Transverse colon (tissue), 4 donors: ENCODE data around the gene APIP. TPM values are rescaled to one million over a fixed set of nuclear protein-coding genes. Genes with fewer than 3 reads are reported as not detected.

ENCODE experiments used
- DNase-seq: peaks from one replicate; pipeline ENCODE4 v3.0.0-alpha.2; 2019
- H3K27ac ChIP-seq, 4 donors: fragments of 200-600 bp; sonication (generic); 2 replicates each; pipeline ENCODE4 v1.5.1; 2016 to 2018; ENCODE audit warnings: inconsistent platforms in 4 of 4
- H3K27me3 ChIP-seq: fragments of 200-600 bp; sonication (generic); 2 replicates; pipeline ENCODE4 v1.5.1; 2017; ENCODE audit warnings: inconsistent platforms
- H3K36me3 ChIP-seq, 4 donors: fragments of 200-600 bp; sonication (generic); 2 replicates each; pipeline ENCODE4 v1.5.1; 2017 to 2019; ENCODE audit warnings: inconsistent platforms in 4 of 4
- H3K4me1 ChIP-seq, 4 donors: fragments of 200-600 bp; sonication (generic); 2 replicates each; pipeline ENCODE4 v1.5.1; 2017 to 2020; ENCODE audit warnings: inconsistent platforms in 4 of 4
- H3K4me3 ChIP-seq, 4 donors: fragments of 200-600 bp; sonication (generic); 1 replicate in 1 of 4; 2 replicates in 3 of 4; pipeline versions ENCODE4 v1.5.1 to v1.6.1; 2017 to 2019; ENCODE audit warnings: inconsistent platforms in 4 of 4
- H3K9me3 ChIP-seq, 2 donors: fragments of 200-600 bp; sonication (generic); 2 replicates each; pipeline ENCODE4 v1.5.1; 2017 to 2019; ENCODE audit warnings: inconsistent platforms in 2 of 2
- EP300 ChIP-seq: sonication (generic); formaldehyde crosslinking; IDR thresholded peaks from one replicate; pipeline ENCODE4 v1.6.1; 2017; ENCODE audit warnings: antibody characterized with exemption, low read depth
- POLR2A ChIP-seq: fragments of 450-650 bp; IDR thresholded peaks from one replicate; pipeline ENCODE4 v1.6.1; 2016; ENCODE audit warnings: antibody characterized with exemption, mild to moderate bottlenecking, moderate library complexity
- POLR2AphosphoS5 ChIP-seq, 3 donors: sonication (generic); formaldehyde crosslinking; IDR thresholded peaks; one replicate each; pipeline ENCODE4 v1.6.1; 2016; ENCODE audit warnings: antibody characterized with exemption in 3 of 3
- WGBS, 2 donors: methylation state at CpG; one replicate each; pipeline ENCODE4 v1.1.5; 2018; ENCODE audit warnings: low coverage in 1 of 2; 5-methylcytosine and 5-hydroxymethylcytosine counted together
- in situ Hi-C, 4 donors: fragments of 200-750 bp; cut with MboI; loops; one replicate each; pipeline versions ENCODE4 v1.15.0 to v1.15.1; 2017; ENCODE audit warnings: low sequenced_read_pairs in 3 of 4, low pct_ligation_motif_present in 1 of 4, low pct_unique_long_range_greater_than_20kb in 1 of 4
- intact Hi-C: fragments of 100-400 bp; cut with DNase I; formaldehyde crosslinking; loops from one replicate; pipeline ENCODE4 v1.15.1; 2023; ENCODE audit warnings: low total_unique reads
- total RNA-seq, 4 donors: library from RNA; depleted of rRNA; stranded (reverse); fragments of >200 nt; gene quantifications; one replicate each; pipeline ENCODE4 v1.1.0, GENCODE V29; 2016
- TF ChIP-seq, protein P1 (sequence below), 5 experiments: fragments of 200-600 bp in 3 of 5; fragments of 450-650 bp in 2 of 5; sonication (generic) in 3 of 5; IDR thresholded peaks; 1 replicate in 2 of 5; 2 replicates in 3 of 5; pipeline ENCODE4 v1.5.1; 2016 to 2017; ENCODE audit warnings: antibody characterized with exemption in 5 of 5, inconsistent platforms in 3 of 5, mild to moderate bottlenecking in 2 of 5, moderate library complexity in 1 of 5

Gene APIP
- total RNA-seq, 4 donors from 2014 or later, result 9.2 to 44.3 (median 14.6) TPM

GRCh38 chr11:34890812-34891211 is 25.4 kb downstream of the APIP start:
- intact Hi-C loops (no loop called here), in situ Hi-C loops (loop anchor here in 3 of 4 donors (10.0 to 25.0 kb wide), 3 partner anchors 304 to 376 kb away; partner anchors contain the start of gene ELF5 (in 1 of the 3))
- 56 to 70% methylated on average over 1 of the region's 1 CpG for WGBS, 2 donors
- H3K36me3 ChIP-seq, result no peaks in the 10 kb centered on the region
- no peak for DNase-seq
- H3K4me3 ChIP-seq, result no peak overlapping the region
- H3K27me3 ChIP-seq, result no peaks in the 10 kb centered on the region
- TF ChIP-seq POLR2A (no peak), POLR2AphosphoS5 (IDR thresholded peaks at IDR 0.05) (no peak), EP300 (no peak)
- TF ChIP-seq, protein P1, sequence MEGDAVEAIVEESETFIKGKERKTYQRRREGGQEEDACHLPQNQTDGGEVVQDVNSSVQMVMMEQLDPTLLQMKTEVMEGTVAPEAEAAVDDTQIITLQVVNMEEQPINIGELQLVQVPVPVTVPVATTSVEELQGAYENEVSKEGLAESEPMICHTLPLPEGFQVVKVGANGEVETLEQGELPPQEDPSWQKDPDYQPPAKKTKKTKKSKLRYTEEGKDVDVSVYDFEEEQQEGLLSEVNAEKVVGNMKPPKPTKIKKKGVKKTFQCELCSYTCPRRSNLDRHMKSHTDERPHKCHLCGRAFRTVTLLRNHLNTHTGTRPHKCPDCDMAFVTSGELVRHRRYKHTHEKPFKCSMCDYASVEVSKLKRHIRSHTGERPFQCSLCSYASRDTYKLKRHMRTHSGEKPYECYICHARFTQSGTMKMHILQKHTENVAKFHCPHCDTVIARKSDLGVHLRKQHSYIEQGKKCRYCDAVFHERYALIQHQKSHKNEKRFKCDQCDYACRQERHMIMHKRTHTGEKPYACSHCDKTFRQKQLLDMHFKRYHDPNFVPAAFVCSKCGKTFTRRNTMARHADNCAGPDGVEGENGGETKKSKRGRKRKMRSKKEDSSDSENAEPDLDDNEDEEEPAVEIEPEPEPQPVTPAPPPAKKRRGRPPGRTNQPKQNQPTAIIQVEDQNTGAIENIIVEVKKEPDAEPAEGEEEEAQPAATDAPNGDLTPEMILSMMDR (IDR thresholded peaks at IDR 0.05), result peak; percentile 33 to 68 (median 43)
- peak overlapping the region in 2 of 4 donors; percentile 22 to 37 for H3K27ac ChIP-seq
- H3K4me1 ChIP-seq, result peaks cover 0 to 20% (median 5%) of the 10 kb centered on the region in 4 donors
- no peaks in the 10 kb centered on the region for H3K9me3 ChIP-seq

- in situ Hi-C loops (loop anchor here in 3 of 4 donors (10.0 to 25.0 kb wide), 3 partner anchors 303 to 375 kb away; partner anchors contain the start of gene ELF5 (in 1 of the 3)), intact Hi-C loops (no loop called here)
- Histone ChIP-seq H3K9me3 (no peaks in the 10 kb centered on the region), H3K27me3 (no peaks in the 10 kb centered on the region), H3K27ac (peak overlapping the region in 2 of 4 donors; percentile 22 to 37), H3K36me3 (no peaks in the 10 kb centered on the region), H3K4me1 (peaks cover 0 to 20% (median 5%) of the 10 kb centered on the region in 4 donors), H3K4me3 (no peak overlapping the region)
- TF ChIP-seq, protein P1 (IDR thresholded peaks at IDR 0.05), result peak in 4 of 5 experiments; percentile 31 to 69 (median 48)
- TF ChIP-seq POLR2AphosphoS5 (IDR thresholded peaks at IDR 0.05), result no peak
- DNase-seq, result no peak
- WGBS, 2 donors, result 28 to 52% methylated on average over 2 of the region's 2 CpGs
Observed at GRCh38 chr11:34890089-34890488, 26.1 kb downstream of the APIP start.

DNA sequence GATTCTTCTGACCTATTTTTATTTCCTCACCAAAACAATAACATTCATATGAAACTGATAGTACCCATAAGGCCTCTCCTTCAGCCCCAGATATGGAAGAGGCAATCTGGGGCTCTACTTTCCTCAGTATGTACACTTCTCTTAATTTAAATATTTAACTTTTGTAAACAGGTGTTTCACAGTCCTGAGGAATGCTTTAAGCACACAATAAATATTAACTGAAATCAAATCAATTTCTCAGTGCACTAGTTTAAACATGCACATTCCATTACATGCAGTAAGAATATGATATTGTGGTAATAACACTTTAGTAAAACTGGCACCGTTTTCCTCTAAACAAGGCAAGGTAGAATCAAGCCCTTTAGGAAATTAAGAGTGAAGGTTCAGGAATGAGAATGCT is 28.9 kb downstream of the APIP start:
- H3K4me3 ChIP-seq, result no peak overlapping the region
- no peaks in the 10 kb centered on the region for H3K9me3 ChIP-seq
- no peak for DNase-seq
- in situ Hi-C loops (loop anchor here in 2 of 4 donors (10.0 to 25.0 kb wide), 2 partner anchors 300 to 302 kb away; no protein-coding TSS in a partner anchor), intact Hi-C loops (no loop called here)
- TF ChIP-seq, protein P1 (IDR thresholded peaks at IDR 0.05), result no peak
- TF ChIP-seq POLR2AphosphoS5 (IDR thresholded peaks at IDR 0.05) (no peak), EP300 (no peak), POLR2A (no peak)
- H3K36me3 ChIP-seq, result peaks cover 0 to 2% (median under 1%) of the 10 kb centered on the region in 4 donors
- WGBS, 2 donors, result 55 to 67% methylated on average over 1 of the region's 1 CpG
- peak overlapping the region; percentile 13 to 54 (median 34) for H3K27ac ChIP-seq
- H3K27me3 ChIP-seq, result no peaks in the 10 kb centered on the region
- peaks cover 0 to 20% (median 5%) of the 10 kb centered on the region in 4 donors for H3K4me1 ChIP-seq

DNA sequence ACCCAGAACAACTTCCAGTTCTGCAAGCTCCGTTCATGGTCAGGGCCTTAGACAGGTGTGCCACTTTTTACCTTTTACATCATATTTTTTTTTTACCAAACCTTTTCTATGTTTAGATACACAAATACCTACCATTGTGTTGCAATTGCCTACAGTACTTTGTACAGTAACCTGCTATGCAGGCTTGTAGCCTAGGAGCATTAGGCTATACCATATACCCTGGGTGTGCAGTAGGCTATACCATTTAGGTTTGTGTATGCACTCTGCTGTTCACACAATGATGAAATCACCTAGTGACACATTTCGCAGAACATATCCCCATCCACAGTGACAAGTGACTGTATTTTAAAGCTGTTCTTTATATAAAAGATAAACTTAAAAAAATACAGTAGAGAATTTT is 29.6 kb downstream of the APIP start:
- 59 to 71% methylated on average over 2 of the region's 2 CpGs for WGBS, 2 donors
- H3K27me3 ChIP-seq, result no peaks in the 10 kb centered on the region
- no peak overlapping the region for H3K4me3 ChIP-seq
- H3K9me3 ChIP-seq, result no peaks in the 10 kb centered on the region
- H3K36me3 ChIP-seq, result peaks cover 0 to 6% (median under 1%) of the 10 kb centered on the region in 4 donors
- in situ Hi-C loops (loop anchor here in 2 of 4 donors (10.0 to 25.0 kb wide), 2 partner anchors 299 to 302 kb away; no protein-coding TSS in a partner anchor), intact Hi-C loops (no loop called here)
- H3K4me1 ChIP-seq, result peaks cover 0 to 20% (median 5%) of the 10 kb centered on the region in 4 donors
- TF ChIP-seq, protein P1 (IDR thresholded peaks at IDR 0.05), result no peak
- TF ChIP-seq POLR2AphosphoS5 (IDR thresholded peaks at IDR 0.05) (peak in 1 of 3 donors; percentile 26), EP300 (no peak)
- no peak for DNase-seq
- H3K27ac ChIP-seq, result peak overlapping the region in 3 of 4 donors; percentile 13 to 54 (median 43)
